Astrocyte (in vitro differentiated cells and primary cell): ENCODE measurements around the gene C19orf85.

Experiments used
- EZH2 ChIP-seq: IDR thresholded peaks from 2 replicates; pipeline ENCODE4 v1.6.1; 2012; ENCODE audit warnings: mild to moderate bottlenecking, low read length, inconsistent platforms; ENCODE audit not compliant: insufficient read depth
- TF ChIP-seq, protein P1 (sequence below): IDR thresholded peaks from 2 replicates; pipeline ENCODE4 v1.5.1; 2011; ENCODE audit warnings: low read depth, mild to moderate bottlenecking, inconsistent platforms, low read length, moderate library complexity; ENCODE audit not compliant: insufficient read depth

DNA sequence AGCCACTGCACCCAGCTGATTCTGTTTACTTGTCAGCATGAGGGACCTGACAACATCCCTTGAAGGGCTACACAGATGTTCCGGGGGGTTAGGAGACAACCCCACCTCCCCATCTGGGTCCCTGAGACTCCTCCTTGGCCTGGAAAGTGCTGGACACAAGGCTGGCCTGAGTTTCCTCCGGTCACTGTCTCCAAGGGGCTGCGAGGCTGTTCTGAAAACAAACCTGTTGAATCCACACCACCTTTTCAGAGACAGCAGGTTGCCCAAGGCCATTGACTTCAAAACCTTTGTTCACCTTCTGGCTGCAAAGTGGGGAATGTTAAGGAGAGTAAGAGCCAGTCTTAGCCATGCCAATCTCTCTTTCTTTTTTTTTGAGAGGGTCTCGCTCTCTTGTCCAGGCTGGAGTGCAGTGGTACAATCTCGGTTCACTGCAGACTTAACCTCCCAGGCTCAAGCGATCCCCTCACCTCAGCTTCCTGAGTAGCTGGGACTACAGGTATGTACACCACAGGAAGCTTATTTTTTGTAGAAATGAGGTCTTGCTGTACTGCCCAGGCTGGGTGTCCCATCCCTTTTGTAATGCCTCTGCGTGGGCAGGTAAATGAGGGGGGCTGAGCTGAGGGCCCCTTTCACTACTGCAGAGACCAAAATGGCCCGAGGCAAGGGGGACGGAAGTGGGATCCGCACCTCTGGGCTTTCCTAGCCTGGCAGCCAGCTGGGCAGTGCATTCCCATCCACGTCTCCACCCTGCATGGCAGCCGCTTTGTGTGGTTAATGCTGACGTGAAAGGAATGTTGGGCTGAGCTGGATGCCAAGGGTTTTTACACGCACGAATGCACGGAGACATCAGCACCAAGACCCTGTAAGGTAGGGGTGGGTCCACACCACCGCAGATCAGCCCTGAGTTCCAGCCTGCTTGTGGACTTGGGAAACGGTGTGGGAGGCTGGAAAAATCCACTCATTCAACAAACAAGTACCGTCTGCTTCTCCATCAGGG lies 10.0 kb upstream of the C19orf85 start:
- TF ChIP-seq EZH2, result no peak
- TF ChIP-seq, protein P1, sequence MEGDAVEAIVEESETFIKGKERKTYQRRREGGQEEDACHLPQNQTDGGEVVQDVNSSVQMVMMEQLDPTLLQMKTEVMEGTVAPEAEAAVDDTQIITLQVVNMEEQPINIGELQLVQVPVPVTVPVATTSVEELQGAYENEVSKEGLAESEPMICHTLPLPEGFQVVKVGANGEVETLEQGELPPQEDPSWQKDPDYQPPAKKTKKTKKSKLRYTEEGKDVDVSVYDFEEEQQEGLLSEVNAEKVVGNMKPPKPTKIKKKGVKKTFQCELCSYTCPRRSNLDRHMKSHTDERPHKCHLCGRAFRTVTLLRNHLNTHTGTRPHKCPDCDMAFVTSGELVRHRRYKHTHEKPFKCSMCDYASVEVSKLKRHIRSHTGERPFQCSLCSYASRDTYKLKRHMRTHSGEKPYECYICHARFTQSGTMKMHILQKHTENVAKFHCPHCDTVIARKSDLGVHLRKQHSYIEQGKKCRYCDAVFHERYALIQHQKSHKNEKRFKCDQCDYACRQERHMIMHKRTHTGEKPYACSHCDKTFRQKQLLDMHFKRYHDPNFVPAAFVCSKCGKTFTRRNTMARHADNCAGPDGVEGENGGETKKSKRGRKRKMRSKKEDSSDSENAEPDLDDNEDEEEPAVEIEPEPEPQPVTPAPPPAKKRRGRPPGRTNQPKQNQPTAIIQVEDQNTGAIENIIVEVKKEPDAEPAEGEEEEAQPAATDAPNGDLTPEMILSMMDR, result no peak
